Renal pelvis (tissue), 4 donors: ENCODE measurements around the gene TUFT1. TPM values are rescaled to one million over a fixed set of nuclear protein-coding genes. Genes with fewer than 3 reads are reported as not detected.
"Not testable (repeated sequence)": the region's sequence is repeated elsewhere in the genome, so short reads cannot be mapped to it uniquely, and the experiment has no call there.

ENCODE experiments used
- DNase-seq: peaks from one replicate; pipeline ENCODE4 v3.0.0-alpha.2; 2013
- polyA plus RNA-seq, 3 donors: library from polyadenylated mRNA; unstranded; fragments of 120-200 nt; gene quantifications; one replicate each; pipeline ENCODE4 v1.2.1, GENCODE V29; 2013; ENCODE audit not compliant: insufficient read length in 3 of 3

TUFT1 gene
- polyA plus RNA-seq, 3 donors = 8.8 to 14.1 (median 11.7) TPM

GRCh38 chr1:151615711-151616504 is 75.8 kb downstream of the TUFT1 start:
- no peak for DNase-seq

- DNase-seq = no peak
Measured at GRCh38 chr1:151616505-151616849, 76.4 kb downstream of the TUFT1 start.

- no peak for DNase-seq
Measured at GRCh38 chr1:151618003-151618402, 77.9 kb downstream of the TUFT1 start.

- no peak for DNase-seq
Measured at GRCh38 chr1:151618470-151618869, 78.4 kb downstream of the TUFT1 start.

GRCh38 chr1:151618996-151619395 is 78.9 kb downstream of the TUFT1 start:
- not testable (repeated sequence) for DNase-seq

- DNase-seq = no peak
Measured at GRCh38 chr1:151619489-151620093, 79.5 kb downstream of the TUFT1 start.

- no peak for DNase-seq
Measured at GRCh38 chr1:151620286-151620685, 80.2 kb downstream of the TUFT1 start.

GRCh38 chr1:151621351-151621750 is 81.2 kb downstream of the TUFT1 start:
- no peak for DNase-seq

- no peak for DNase-seq
Measured at GRCh38 chr1:151624783-151625182, 84.7 kb downstream of the TUFT1 start.

- no peak for DNase-seq
Measured at GRCh38 chr1:151626740-151627334, 86.7 kb downstream of the TUFT1 start.

GRCh38 chr1:151629278-151629677 is 89.2 kb downstream of the TUFT1 start:
- no peak for DNase-seq

Other genes starting within 250 kb of the TUFT1 start
- gene PI4KB, start 212.9 kb upstream of the TUFT1 start, polyA plus RNA-seq = 10 to 100 TPM; 63.5 to 72.7 (median 70.2) TPM
- 10 to 100 TPM; 42.7 to 47.1 (median 42.8) TPM for gene RFX5, start 193.1 kb upstream of the TUFT1 start, polyA plus RNA-seq
- 10 to 100 TPM; 49.4 to 51.2 (median 50.7) TPM for gene SELENBP1, start 167.6 kb upstream of the TUFT1 start, polyA plus RNA-seq
- 100 to 1,000 TPM; 248 to 283 (median 257) TPM for gene PSMB4, start 140.7 kb upstream of the TUFT1 start, polyA plus RNA-seq
- gene POGZ, start 80.8 kb upstream of the TUFT1 start, polyA plus RNA-seq = 100 to 1,000 TPM in 2 of 3 donors, 10 to 100 TPM in 1; 94.8 to 158 (median 150) TPM
- gene CGN, start 28.9 kb upstream of the TUFT1 start, polyA plus RNA-seq = 10 to 100 TPM; 44.1 to 58.9 (median 50.9) TPM
- 10 to 100 TPM; 18.4 to 28.1 (median 27.0) TPM for gene SNX27, start 71.7 kb downstream of the TUFT1 start, polyA plus RNA-seq
- under 1 TPM; 0.53 to 0.61 (median 0.58) TPM for gene CELF3, start 176.5 kb downstream of the TUFT1 start, polyA plus RNA-seq
- gene RIIAD1, start 181.2 kb downstream of the TUFT1 start, polyA plus RNA-seq = under 1 TPM in 1 of 3 donors, not detected in 2; 0.24 TPM
- 100 to 1,000 TPM; 116 to 122 (median 116) TPM for gene MRPL9, start 223.2 kb downstream of the TUFT1 start, polyA plus RNA-seq